ENCODE measurements around the gene CTXND2.

Gene CTXND2

DNA sequence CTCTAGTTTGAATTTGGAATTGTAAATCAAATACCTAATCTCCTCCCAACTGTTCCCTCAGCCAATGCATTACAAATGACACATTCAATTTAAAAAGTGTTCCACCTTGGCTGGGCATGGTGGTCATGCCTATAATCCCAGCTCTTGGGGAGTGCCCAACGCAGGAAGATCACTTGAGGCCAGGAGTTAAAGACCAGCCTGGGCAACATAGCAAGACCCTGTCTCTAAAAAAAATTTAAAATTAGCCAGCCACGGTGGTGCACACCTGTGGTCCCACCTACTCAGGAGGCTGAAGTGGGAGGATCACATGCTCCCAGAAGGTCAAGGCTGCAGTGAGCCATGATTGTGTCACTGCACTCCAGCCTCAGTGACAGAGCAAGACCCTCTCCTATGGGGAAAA lies 14.4 kb upstream of the CTXND2 start:
- Histone ChIP-seq H2BK12ac (ENCODE audit: low read length) (no peak overlapping the region), H3K4ac (ENCODE audit: low read depth, low read length) (peak overlapping the region; percentile 89), H3K9me3 (ENCODE audit: insufficient read depth, low read depth, low read length) (no peaks in the 10 kb centered on the region), H3K79me1 (ENCODE audit: low read length) (peaks cover 9% of the 10 kb centered on the region), H3K36me3 (ENCODE audit: control insufficient read depth in 1 of 2, insufficient read depth in 2 of 2, low read length in 2 of 2) (peaks cover 2 to 4% of the 10 kb centered on the region in 2 experiments), H3K4me1 (ENCODE audit: control insufficient read depth in 1 of 2, insufficient read depth in 2 of 2, low read length in 2 of 2) (no peaks in the 10 kb centered on the region), H3K9ac (ENCODE audit: low read length) (no peak overlapping the region), H2AK5ac (ENCODE audit: low read length) (no peak overlapping the region), H2AFZ (ENCODE audit: insufficient read depth, low read length, poor library complexity) (no peak overlapping the region), H2BK120ac (ENCODE audit: insufficient read depth, low read length, poor library complexity) (no peak overlapping the region), H3K18ac (ENCODE audit: low read length) (no peak overlapping the region), H4K8ac (ENCODE audit: low read depth, low read length) (no peak overlapping the region), H4K12ac (ENCODE audit: low read depth, low read length) (no peak overlapping the region), H3K27ac (ENCODE audit: low read depth, low read length) (no peak overlapping the region), H3K79me2 (ENCODE audit: control insufficient read depth, insufficient read depth, low read length, poor library complexity) (peaks cover 6% of the 10 kb centered on the region), H3K27me3 (ENCODE audit: insufficient read depth, low read length) (no peaks in the 10 kb centered on the region), H3K14ac (ENCODE audit: low read length) (no peak overlapping the region), H3K4me2 (ENCODE audit: low read length) (no peak overlapping the region), H3K4me3 (ENCODE audit: low read depth, low read length) (no peak overlapping the region), H4K91ac (ENCODE audit: low read depth, low read length) (no peak overlapping the region), H3K23ac (ENCODE audit: low read length) (no peak overlapping the region), H2BK5ac (ENCODE audit: low read depth, low read length, poor library complexity) (no peak overlapping the region)
- WGBS (ENCODE audit: extremely low coverage, insufficient coverage, insufficient read length), result no CpG with 5 or more reads among the region's 2 CpGs
- DNase-seq, result no peak

DNA sequence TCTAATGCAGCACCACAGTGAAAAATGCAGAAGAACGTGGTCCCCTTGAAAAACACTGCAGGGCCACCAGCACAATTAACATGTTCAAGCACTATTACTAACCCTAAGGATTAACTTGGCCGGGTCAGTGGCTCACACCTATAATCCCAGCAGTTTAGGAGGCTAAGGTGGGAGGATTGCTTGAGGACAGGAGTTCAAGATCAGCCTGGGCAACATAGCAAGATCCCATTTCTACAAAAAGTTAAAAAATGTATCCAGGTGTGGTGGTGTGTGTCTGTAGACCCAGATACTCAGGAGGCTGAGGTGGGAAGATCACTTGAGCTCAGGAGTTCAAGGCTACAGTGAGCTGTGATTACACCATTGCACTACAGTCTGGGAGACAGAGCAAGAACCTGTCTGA lies 13.4 kb upstream of the CTXND2 start:
- no peak overlapping the region for H3K4ac ChIP-seq (ENCODE audit: low read depth, low read length)
- H2BK12ac ChIP-seq (ENCODE audit: low read length), result no peak overlapping the region
- H4K8ac ChIP-seq (ENCODE audit: low read depth, low read length), result no peak overlapping the region
- H2AFZ ChIP-seq (ENCODE audit: insufficient read depth, low read length, poor library complexity), result no peak overlapping the region
- no peak overlapping the region for H4K91ac ChIP-seq (ENCODE audit: low read depth, low read length)
- peaks cover 2 to 4% of the 10 kb centered on the region in 2 experiments for H3K36me3 ChIP-seq (ENCODE audit: control insufficient read depth in 1 of 2, insufficient read depth in 2 of 2, low read length in 2 of 2)
- no peak overlapping the region for H3K4me2 ChIP-seq (ENCODE audit: low read length)
- H3K18ac ChIP-seq (ENCODE audit: low read length), result no peak overlapping the region
- no peak overlapping the region for H2BK5ac ChIP-seq (ENCODE audit: low read depth, low read length, poor library complexity)
- no peak overlapping the region for H3K23ac ChIP-seq (ENCODE audit: low read length)
- no peak overlapping the region for H2AK5ac ChIP-seq (ENCODE audit: low read length)
- H3K27me3 ChIP-seq (ENCODE audit: insufficient read depth, low read length), result no peaks in the 10 kb centered on the region
- H3K4me1 ChIP-seq (ENCODE audit: control insufficient read depth in 1 of 2, insufficient read depth in 2 of 2, low read length in 2 of 2), result no peaks in the 10 kb centered on the region
- no peak overlapping the region for H3K9ac ChIP-seq (ENCODE audit: low read length)
- no peaks in the 10 kb centered on the region for H3K9me3 ChIP-seq (ENCODE audit: insufficient read depth, low read depth, low read length)
- H4K12ac ChIP-seq (ENCODE audit: low read depth, low read length), result no peak overlapping the region
- H3K27ac ChIP-seq (ENCODE audit: low read depth, low read length), result no peak overlapping the region
- H3K4me3 ChIP-seq (ENCODE audit: low read depth, low read length), result no peak overlapping the region
- peaks cover 9% of the 10 kb centered on the region for H3K79me1 ChIP-seq (ENCODE audit: low read length)
- peaks cover 6% of the 10 kb centered on the region for H3K79me2 ChIP-seq (ENCODE audit: control insufficient read depth, insufficient read depth, low read length, poor library complexity)
- no peak overlapping the region for H3K14ac ChIP-seq (ENCODE audit: low read length)
- DNase-seq, result no peak
- no CpG with 5 or more reads among the region's 2 CpGs for WGBS (ENCODE audit: extremely low coverage, insufficient coverage, insufficient read length)
- no peak overlapping the region for H2BK120ac ChIP-seq (ENCODE audit: insufficient read depth, low read length, poor library complexity)

DNA sequence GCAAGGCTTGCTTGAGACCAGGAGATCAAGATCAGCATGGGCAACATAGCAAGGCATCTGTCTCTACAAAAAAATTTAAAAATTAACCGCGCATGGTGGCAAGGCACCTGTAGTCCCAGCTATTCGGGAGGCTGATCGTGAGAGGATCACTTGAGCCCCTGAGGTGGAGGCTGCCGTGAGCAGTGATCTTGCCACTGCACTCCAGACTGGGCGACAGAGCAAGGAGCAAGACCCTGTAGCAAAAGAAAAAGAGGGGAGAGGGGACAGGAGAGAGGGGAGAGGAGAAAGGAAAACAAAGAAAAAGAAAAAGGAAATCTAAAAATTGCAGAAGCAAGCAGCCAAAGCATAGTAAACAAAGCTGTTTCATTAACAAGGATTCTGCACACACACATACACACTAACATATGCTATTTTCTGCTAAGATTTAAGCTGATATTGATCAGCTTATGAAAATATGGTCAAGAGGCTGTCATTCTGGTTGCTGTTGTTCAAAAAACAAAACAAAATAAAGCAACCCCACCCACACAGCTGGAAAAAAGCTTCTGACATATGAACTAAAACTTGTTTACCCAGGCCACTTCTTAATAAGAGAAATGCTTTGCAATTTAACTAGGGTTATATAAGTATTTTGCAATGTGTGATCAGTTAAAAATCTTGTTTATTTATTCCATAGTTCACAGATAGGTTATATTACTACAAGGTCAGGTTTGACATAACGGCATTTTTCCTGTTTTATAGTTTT lies 12.3 kb upstream of the CTXND2 start:
- peaks cover 9% of the 10 kb centered on the region for H3K79me1 ChIP-seq (ENCODE audit: low read length)
- H3K4me1 ChIP-seq (ENCODE audit: control insufficient read depth in 1 of 2, insufficient read depth in 2 of 2, low read length in 2 of 2), result no peaks in the 10 kb centered on the region
- WGBS (ENCODE audit: extremely low coverage, insufficient coverage, insufficient read length), result no CpG with 5 or more reads among the region's 7 CpGs
- H4K91ac ChIP-seq (ENCODE audit: low read depth, low read length), result no peak overlapping the region
- H3K14ac ChIP-seq (ENCODE audit: low read length), result no peak overlapping the region
- no peak overlapping the region for H4K12ac ChIP-seq (ENCODE audit: low read depth, low read length)
- H3K36me3 ChIP-seq (ENCODE audit: control insufficient read depth in 1 of 2, insufficient read depth in 2 of 2, low read length in 2 of 2), result peaks cover 2 to 4% of the 10 kb centered on the region in 2 experiments
- peaks cover 6% of the 10 kb centered on the region for H3K79me2 ChIP-seq (ENCODE audit: control insufficient read depth, insufficient read depth, low read length, poor library complexity)
- DNase-seq, result no peak
- H3K4me2 ChIP-seq (ENCODE audit: low read length), result no peak overlapping the region
- H2BK5ac ChIP-seq (ENCODE audit: low read depth, low read length, poor library complexity), result no peak overlapping the region
- H3K4me3 ChIP-seq (ENCODE audit: low read depth, low read length), result no peak overlapping the region
- no peaks in the 10 kb centered on the region for H3K9me3 ChIP-seq (ENCODE audit: insufficient read depth, low read depth, low read length)
- H4K8ac ChIP-seq (ENCODE audit: low read depth, low read length), result no peak overlapping the region
- no peak overlapping the region for H2AFZ ChIP-seq (ENCODE audit: insufficient read depth, low read length, poor library complexity)
- H2BK120ac ChIP-seq (ENCODE audit: insufficient read depth, low read length, poor library complexity), result no peak overlapping the region
- no peak overlapping the region for H3K9ac ChIP-seq (ENCODE audit: low read length)
- peak overlapping the region; percentile 29 for H3K18ac ChIP-seq (ENCODE audit: low read length)
- no peak overlapping the region for H2BK12ac ChIP-seq (ENCODE audit: low read length)
- H2AK5ac ChIP-seq (ENCODE audit: low read length), result no peak overlapping the region
- no peaks in the 10 kb centered on the region for H3K27me3 ChIP-seq (ENCODE audit: insufficient read depth, low read length)
- H3K27ac ChIP-seq (ENCODE audit: low read depth, low read length), result no peak overlapping the region
- H3K4ac ChIP-seq (ENCODE audit: low read depth, low read length), result peak overlapping the region; percentile 50
- H3K23ac ChIP-seq (ENCODE audit: low read length), result no peak overlapping the region

DNA sequence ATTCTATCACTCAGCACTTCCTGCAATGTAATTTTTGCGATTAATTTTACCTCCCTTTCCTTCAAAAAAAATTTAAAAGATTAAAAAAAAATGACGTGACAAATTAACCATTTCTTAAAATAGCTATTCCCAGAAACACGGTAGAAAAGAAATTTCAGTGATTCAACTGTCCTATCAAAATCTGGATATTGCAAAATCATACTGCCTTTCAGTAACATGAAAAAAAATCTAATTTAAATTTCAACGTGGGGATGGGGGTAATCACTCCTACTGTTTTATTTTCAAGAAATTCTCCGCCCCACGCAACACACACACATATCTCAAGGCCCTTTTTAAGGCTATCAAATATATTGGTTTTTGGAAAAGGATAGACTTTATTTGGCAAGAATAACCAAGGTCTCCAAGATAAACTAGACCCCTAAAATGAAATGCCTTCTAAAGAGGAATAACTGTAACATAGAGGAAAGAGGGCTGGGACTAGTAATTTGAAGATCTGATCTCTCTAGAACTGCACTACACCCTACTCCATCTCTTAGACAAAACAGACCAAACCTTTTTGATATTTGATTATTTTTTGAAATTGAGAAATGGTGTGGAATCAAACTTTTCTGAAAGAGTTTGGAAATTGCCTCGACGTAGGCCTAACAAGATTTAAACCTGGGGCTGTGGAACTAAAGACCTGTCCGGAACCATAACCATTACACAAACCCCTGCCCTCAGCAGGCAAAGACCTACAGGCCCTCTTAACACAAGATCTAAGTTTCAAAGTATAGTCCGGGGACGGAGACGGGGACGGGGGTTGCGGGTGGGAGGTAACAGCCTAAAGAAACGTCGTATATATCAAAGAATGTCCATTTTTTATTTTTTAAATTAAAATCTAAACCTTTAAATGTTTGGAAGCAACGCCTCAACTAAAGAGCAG lies 11.5 kb upstream of the CTXND2 start:
- WGBS (ENCODE audit: extremely low coverage, insufficient coverage, insufficient read length), result 100% methylated on average over 1 of the region's 17 CpGs
- Histone ChIP-seq H4K8ac (ENCODE audit: low read depth, low read length) (no peak overlapping the region), H3K27ac (ENCODE audit: low read depth, low read length) (peak overlapping the region; percentile 88), H3K27me3 (ENCODE audit: insufficient read depth, low read length) (no peaks in the 10 kb centered on the region), H3K79me2 (ENCODE audit: control insufficient read depth, insufficient read depth, low read length, poor library complexity) (peaks cover 6% of the 10 kb centered on the region), H3K4me1 (ENCODE audit: control insufficient read depth in 1 of 2, insufficient read depth in 2 of 2, low read length in 2 of 2) (no peaks in the 10 kb centered on the region), H3K18ac (ENCODE audit: low read length) (no peak overlapping the region), H2BK5ac (ENCODE audit: low read depth, low read length, poor library complexity) (no peak overlapping the region), H2BK12ac (ENCODE audit: low read length) (no peak overlapping the region), H3K14ac (ENCODE audit: low read length) (no peak overlapping the region), H2AK5ac (ENCODE audit: low read length) (no peak overlapping the region), H3K36me3 (ENCODE audit: control insufficient read depth in 1 of 2, insufficient read depth in 2 of 2, low read length in 2 of 2) (peaks cover 2 to 4% of the 10 kb centered on the region in 2 experiments), H3K4me2 (ENCODE audit: low read length) (peak overlapping the region; percentile 92), H4K91ac (ENCODE audit: low read depth, low read length) (peak overlapping the region; percentile 47), H4K12ac (ENCODE audit: low read depth, low read length) (peak overlapping the region; percentile 54), H3K4me3 (ENCODE audit: low read depth, low read length) (peak overlapping the region; percentile 88), H3K23ac (ENCODE audit: low read length) (no peak overlapping the region), H3K9ac (ENCODE audit: low read length) (peak overlapping the region; percentile 4), H3K9me3 (ENCODE audit: insufficient read depth, low read depth, low read length) (no peaks in the 10 kb centered on the region), H2AFZ (ENCODE audit: insufficient read depth, low read length, poor library complexity) (no peak overlapping the region), H3K4ac (ENCODE audit: low read depth, low read length) (peak overlapping the region; percentile 36), H2BK120ac (ENCODE audit: insufficient read depth, low read length, poor library complexity) (peak overlapping the region; percentile 43), H3K79me1 (ENCODE audit: low read length) (peaks cover 9% of the 10 kb centered on the region)
- DNase-seq, result no peak
